HL-60 (cell line): Measurements from ENCODE around the gene CHD2.

Source experiments
- DNase-seq, 2 experiments: peaks; one replicate each; pipeline ENCODE4 v3.0.0-alpha.2; 2010 to 2020; ENCODE audit warnings: low read depth in 1 of 2, low spot score in 1 of 2
- H3K27ac ChIP-seq: fragments of 250-450 bp; sonication (Bioruptor Pico); replicated peaks from 2 replicates; pipeline ENCODE4 v1.5.1; 2020; ENCODE audit warnings: mild to moderate bottlenecking, moderate library complexity
- H3K27me3 ChIP-seq: fragments of 250-450 bp; sonication (Bioruptor Pico); 2 replicates; pipeline ENCODE4 v1.5.1; 2021; ENCODE audit warnings: mild to moderate bottlenecking, moderate library complexity; ENCODE audit not compliant: insufficient read depth, poor library complexity, severe bottlenecking
- H3K4me3 ChIP-seq: replicated peaks from 2 replicates; pipeline ENCODE4 v1.5.1; 2011; ENCODE audit warnings: mild to moderate bottlenecking, control low read depth, low read length; ENCODE audit not compliant: insufficient read depth
- GABPA ChIP-seq: IDR thresholded peaks from 2 replicates; pipeline ENCODE4 v1.6.1; 2012; ENCODE audit warnings: low read depth
- POLR2AphosphoS5 ChIP-seq: IDR thresholded peaks from 2 replicates; pipeline ENCODE4 v1.6.1; 2012; ENCODE audit warnings: low read depth
- SPI1 ChIP-seq: IDR thresholded peaks from 2 replicates; pipeline ENCODE4 v1.6.1; 2012; ENCODE audit warnings: low read depth, mild to moderate bottlenecking, borderline replicate concordance
- TF ChIP-seq, protein P1 (sequence below): IDR thresholded peaks from one replicate; pipeline ENCODE4 v1.5.1; 2011; ENCODE audit warnings: low read length, control low read depth, inconsistent platforms; ENCODE audit not compliant: insufficient read depth
- TF ChIP-seq, protein P2 (sequence below): IDR thresholded peaks from 2 replicates; pipeline ENCODE4 v1.6.1; 2012; ENCODE audit warnings: low read depth; ENCODE audit not compliant: insufficient replicate concordance

Gene CHD2

DNA sequence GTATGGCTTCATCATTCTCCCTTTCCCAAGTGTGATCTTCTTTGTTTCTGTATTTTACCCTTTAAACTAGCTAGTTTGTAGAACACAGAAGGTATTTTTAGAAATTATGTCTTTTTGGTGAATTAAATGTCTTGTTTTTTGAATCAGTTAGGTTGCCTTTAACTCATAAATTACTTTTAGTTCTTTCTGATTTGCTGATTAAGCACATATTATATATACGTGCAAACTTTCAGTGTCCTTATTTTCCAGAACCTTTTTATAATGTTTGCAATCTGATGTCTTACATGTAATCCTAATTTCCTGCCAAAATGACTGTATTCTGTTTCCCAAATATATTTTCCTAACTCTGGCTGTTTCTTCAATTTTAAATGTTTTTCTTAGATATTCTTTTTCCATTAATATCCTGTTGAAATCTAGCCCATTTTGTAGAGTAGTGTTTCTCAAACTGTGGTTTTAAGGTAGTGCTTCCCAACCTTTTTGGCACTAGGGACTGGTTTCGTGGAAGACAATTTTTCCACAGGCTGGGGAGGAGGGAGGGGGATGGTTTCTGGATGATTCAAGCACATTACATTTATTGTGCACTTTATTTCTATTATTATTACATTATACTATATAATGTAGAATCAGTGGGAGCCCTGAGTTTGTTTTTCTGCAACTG is 51.8 kb downstream of the CHD2 start:
- no peak for TF ChIP-seq SPI1
- no peak for TF ChIP-seq GABPA
- TF ChIP-seq, protein P1, sequence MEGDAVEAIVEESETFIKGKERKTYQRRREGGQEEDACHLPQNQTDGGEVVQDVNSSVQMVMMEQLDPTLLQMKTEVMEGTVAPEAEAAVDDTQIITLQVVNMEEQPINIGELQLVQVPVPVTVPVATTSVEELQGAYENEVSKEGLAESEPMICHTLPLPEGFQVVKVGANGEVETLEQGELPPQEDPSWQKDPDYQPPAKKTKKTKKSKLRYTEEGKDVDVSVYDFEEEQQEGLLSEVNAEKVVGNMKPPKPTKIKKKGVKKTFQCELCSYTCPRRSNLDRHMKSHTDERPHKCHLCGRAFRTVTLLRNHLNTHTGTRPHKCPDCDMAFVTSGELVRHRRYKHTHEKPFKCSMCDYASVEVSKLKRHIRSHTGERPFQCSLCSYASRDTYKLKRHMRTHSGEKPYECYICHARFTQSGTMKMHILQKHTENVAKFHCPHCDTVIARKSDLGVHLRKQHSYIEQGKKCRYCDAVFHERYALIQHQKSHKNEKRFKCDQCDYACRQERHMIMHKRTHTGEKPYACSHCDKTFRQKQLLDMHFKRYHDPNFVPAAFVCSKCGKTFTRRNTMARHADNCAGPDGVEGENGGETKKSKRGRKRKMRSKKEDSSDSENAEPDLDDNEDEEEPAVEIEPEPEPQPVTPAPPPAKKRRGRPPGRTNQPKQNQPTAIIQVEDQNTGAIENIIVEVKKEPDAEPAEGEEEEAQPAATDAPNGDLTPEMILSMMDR: no peak
- TF ChIP-seq, protein P2, sequence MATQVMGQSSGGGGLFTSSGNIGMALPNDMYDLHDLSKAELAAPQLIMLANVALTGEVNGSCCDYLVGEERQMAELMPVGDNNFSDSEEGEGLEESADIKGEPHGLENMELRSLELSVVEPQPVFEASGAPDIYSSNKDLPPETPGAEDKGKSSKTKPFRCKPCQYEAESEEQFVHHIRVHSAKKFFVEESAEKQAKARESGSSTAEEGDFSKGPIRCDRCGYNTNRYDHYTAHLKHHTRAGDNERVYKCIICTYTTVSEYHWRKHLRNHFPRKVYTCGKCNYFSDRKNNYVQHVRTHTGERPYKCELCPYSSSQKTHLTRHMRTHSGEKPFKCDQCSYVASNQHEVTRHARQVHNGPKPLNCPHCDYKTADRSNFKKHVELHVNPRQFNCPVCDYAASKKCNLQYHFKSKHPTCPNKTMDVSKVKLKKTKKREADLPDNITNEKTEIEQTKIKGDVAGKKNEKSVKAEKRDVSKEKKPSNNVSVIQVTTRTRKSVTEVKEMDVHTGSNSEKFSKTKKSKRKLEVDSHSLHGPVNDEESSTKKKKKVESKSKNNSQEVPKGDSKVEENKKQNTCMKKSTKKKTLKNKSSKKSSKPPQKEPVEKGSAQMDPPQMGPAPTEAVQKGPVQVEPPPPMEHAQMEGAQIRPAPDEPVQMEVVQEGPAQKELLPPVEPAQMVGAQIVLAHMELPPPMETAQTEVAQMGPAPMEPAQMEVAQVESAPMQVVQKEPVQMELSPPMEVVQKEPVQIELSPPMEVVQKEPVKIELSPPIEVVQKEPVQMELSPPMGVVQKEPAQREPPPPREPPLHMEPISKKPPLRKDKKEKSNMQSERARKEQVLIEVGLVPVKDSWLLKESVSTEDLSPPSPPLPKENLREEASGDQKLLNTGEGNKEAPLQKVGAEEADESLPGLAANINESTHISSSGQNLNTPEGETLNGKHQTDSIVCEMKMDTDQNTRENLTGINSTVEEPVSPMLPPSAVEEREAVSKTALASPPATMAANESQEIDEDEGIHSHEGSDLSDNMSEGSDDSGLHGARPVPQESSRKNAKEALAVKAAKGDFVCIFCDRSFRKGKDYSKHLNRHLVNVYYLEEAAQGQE: no peak
- no peak for TF ChIP-seq POLR2AphosphoS5
- H3K4me3 ChIP-seq: no peak overlapping the region
- H3K27ac ChIP-seq: no peak overlapping the region
- no peak for DNase-seq
- H3K27me3 ChIP-seq: no peaks in the 10 kb centered on the region

DNA sequence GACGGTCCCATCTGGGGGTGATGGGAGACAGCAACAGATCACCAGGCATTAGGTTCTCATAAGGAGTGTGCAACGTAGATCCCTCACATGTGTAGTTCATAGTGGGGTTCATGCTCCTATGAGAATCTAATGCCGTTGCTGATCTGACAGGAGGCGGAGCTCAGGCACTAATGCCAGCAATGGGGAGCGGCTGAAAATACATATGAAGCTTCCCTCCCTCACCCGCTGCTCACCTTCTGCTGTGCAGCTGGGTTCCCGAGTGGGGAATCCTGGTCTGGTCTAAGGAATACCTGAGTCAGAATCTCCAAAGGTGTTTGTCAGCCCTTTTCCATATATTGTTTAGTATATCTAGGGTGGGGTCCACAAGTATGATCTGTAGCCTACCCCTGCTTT is 52.3 kb downstream of the CHD2 start:
- no peak for DNase-seq
- H3K27me3 ChIP-seq: no peaks in the 10 kb centered on the region
- no peak overlapping the region for H3K4me3 ChIP-seq
- TF ChIP-seq, protein P1: no peak
- TF ChIP-seq, protein P2: no peak
- no peak for TF ChIP-seq SPI1
- TF ChIP-seq POLR2AphosphoS5: no peak
- no peak for TF ChIP-seq GABPA
- H3K27ac ChIP-seq: no peak overlapping the region

DNA sequence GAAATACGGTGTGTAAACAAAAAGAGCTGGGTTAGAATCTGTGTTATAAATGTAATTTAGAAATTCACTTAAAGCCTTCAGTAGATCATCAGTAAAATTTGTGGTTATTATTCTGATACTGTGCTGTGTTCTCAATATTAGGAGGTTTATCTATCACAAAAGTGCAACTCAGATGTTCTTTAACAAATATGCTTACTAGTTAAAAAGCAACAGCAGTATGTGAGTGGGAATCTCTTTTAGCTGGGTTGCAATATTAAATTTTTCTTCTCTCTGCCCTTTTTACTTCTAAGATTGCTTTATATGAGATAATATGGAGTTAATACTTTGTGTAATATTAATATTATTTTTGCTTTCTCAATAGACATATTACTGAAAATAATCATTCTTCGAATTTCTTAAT is 53.4 kb downstream of the CHD2 start:
- no peak for DNase-seq
- no peak overlapping the region for H3K4me3 ChIP-seq
- no peaks in the 10 kb centered on the region for H3K27me3 ChIP-seq
- TF ChIP-seq, protein P2: no peak
- TF ChIP-seq GABPA (no peak), POLR2AphosphoS5 (no peak), SPI1 (no peak)
- TF ChIP-seq, protein P1: no peak
- H3K27ac ChIP-seq: no peak overlapping the region
